Measurements from ENCODE around the gene MAP3K20. TPM values are rescaled to one million over a fixed set of nuclear protein-coding genes. Genes with fewer than 3 reads are reported as not detected.

The MAP3K20 gene
- total and polyA plus RNA-seq, 10 of the 15 experiments (the other 5 are each of a cell fraction or from before 2014, with no cell fraction given): 0.04 to 5.6 (median 2.3) TPM

- H2AFZ ChIP-seq (ENCODE audit: control insufficient read depth, low read depth, low read length): no peak overlapping the region
- no peak overlapping the region for H3K9ac ChIP-seq (ENCODE audit: control insufficient read depth, insufficient read depth, low read length)
- ChIA-PET POLR2A (no interaction called here), RAD21 (ENCODE audit: unreplicated experiment) (no interaction called here), CTCF (interaction anchor here (1.2 to 2.6 kb wide), 2 partner anchors 16 to 188 kb away, joined by 3 to 17 read pairs; no protein-coding TSS in a partner anchor), SMC1A (ENCODE audit: uncharacterized antibody, unreplicated experiment) (interaction anchor here (1.0 kb wide), 1 partner anchor 188 kb away, joined by 3 read pairs; no protein-coding TSS in a partner anchor)
- H3K27me3 ChIP-seq (replicated peaks in 1 of 2; ENCODE audit: control insufficient read depth in 2 of 2, insufficient read depth in 2 of 2, low read length in 1 of 2): no peaks in the 10 kb centered on the region; a peak in 1 of 4 replicates
- H3K4me1 ChIP-seq (ENCODE audit: control insufficient read depth, insufficient read depth, low read length): no peaks in the 10 kb centered on the region
- FAIRE-seq (no peak), ATAC-seq (no peak), DNase-seq (ENCODE audit: low read depth, low spot score) (no peak)
- no peaks in the 10 kb centered on the region for H3K79me2 ChIP-seq (ENCODE audit: control insufficient read depth, insufficient read depth, low read length)
- no peak overlapping the region for H3K4me2 ChIP-seq (ENCODE audit: control insufficient read depth, insufficient read depth)
- TF ChIP-seq ZNF384 (IDR thresholded peaks at IDR 0.05; ENCODE audit: borderline replicate concordance, low read depth, low read length) (no peak), ASH2L (IDR thresholded peaks at IDR 0.05; ENCODE audit: borderline replicate concordance, low read depth) (no peak)
- no peak overlapping the region for H3K4me3 ChIP-seq
- H4K20me1 ChIP-seq (ENCODE audit: control insufficient read depth, insufficient read depth): no peaks in the 10 kb centered on the region
- WGBS (ENCODE audit: insufficient coverage, insufficient replicate concordance, low lambda C conversion rate, missing lambda C conversion rate): 94% methylated on average over 4 of the region's 4 CpGs
- in situ Hi-C loops (cut with MboI): no loop called here
- intact Hi-C loops (cut with micrococcal nuclease; ENCODE audit: unreplicated experiment): no loop called here
- no peaks in the 10 kb centered on the region for H3K36me3 ChIP-seq (ENCODE audit: control insufficient read depth in 2 of 2, insufficient read depth in 2 of 2, low read length in 1 of 2)
- H3K27ac ChIP-seq (ENCODE audit: control insufficient read depth, insufficient read depth): no peak overlapping the region
- no peaks in the 10 kb centered on the region for H3K9me3 ChIP-seq (replicated peaks; ENCODE audit: control insufficient read depth, insufficient read depth, low read length)
- no TSS peak for BruUV-seq (replicated peaks)
Measured at GRCh38 chr2:173215316-173215715, 139.7 kb downstream of the MAP3K20 start.

DNA sequence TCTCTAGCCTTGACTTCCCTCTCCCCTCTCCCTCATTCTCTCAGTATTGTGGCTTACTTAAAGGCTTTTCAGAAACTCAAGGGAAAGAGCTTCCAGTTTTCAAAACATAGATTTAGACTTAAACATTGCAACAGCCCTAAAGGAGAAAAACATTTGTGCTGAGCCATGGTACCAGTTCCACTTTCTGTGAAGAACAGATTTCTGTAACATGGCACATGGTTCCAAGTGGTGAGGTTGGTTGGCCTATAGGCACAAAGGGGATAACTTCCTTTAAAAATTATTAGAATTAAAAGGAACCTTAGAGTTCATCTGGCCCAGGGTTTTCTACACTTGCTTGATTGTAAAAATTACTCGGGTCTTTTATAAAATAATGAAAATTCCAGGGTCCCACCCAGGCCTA is 140.4 kb downstream of the MAP3K20 start:
- no peaks in the 10 kb centered on the region for H3K36me3 ChIP-seq (ENCODE audit: control insufficient read depth in 2 of 2, insufficient read depth in 2 of 2, low read length in 1 of 2)
- POLR2A ChIA-PET: no interaction called here
- in situ Hi-C loops (cut with MboI) (no loop called here), intact Hi-C loops (cut with micrococcal nuclease; ENCODE audit: unreplicated experiment) (no loop called here)
- BruUV-seq (replicated peaks): no TSS peak
- no peak overlapping the region for H3K27ac ChIP-seq (ENCODE audit: control insufficient read depth, insufficient read depth)
- H4K20me1 ChIP-seq (ENCODE audit: control insufficient read depth, insufficient read depth): no peaks in the 10 kb centered on the region
- H3K4me2 ChIP-seq (ENCODE audit: control insufficient read depth, insufficient read depth): no peak overlapping the region
- RAD21 ChIA-PET (ENCODE audit: unreplicated experiment): no interaction called here
- no peak overlapping the region for H3K4me3 ChIP-seq
- H3K9me3 ChIP-seq (replicated peaks; ENCODE audit: control insufficient read depth, insufficient read depth, low read length): no peaks in the 10 kb centered on the region
- SMC1A ChIA-PET (ENCODE audit: uncharacterized antibody, unreplicated experiment): interaction anchor here (0.8 kb wide), 1 partner anchor 12 kb away, joined by 4 read pairs; no protein-coding TSS in a partner anchor
- ATAC-seq (no peak), FAIRE-seq (no peak), DNase-seq (ENCODE audit: low read depth, low spot score) (no peak)
- no peaks in the 10 kb centered on the region; a peak in 1 of 4 replicates for H3K27me3 ChIP-seq (replicated peaks in 1 of 2; ENCODE audit: control insufficient read depth in 2 of 2, insufficient read depth in 2 of 2, low read length in 1 of 2)
- H3K9ac ChIP-seq (ENCODE audit: control insufficient read depth, insufficient read depth, low read length): no peak overlapping the region
- no peak overlapping the region for H2AFZ ChIP-seq (ENCODE audit: control insufficient read depth, low read depth, low read length)
- CTCF ChIA-PET: interaction anchor here (1.2 to 2.2 kb wide), 3 partner anchors 16 to 233 kb away, joined by 3 to 10 read pairs (median 6); no protein-coding TSS in a partner anchor
- WGBS (ENCODE audit: insufficient coverage, insufficient replicate concordance, low lambda C conversion rate, missing lambda C conversion rate): 100% methylated on average over 1 of the region's 1 CpG
- no peaks in the 10 kb centered on the region for H3K4me1 ChIP-seq (ENCODE audit: control insufficient read depth, insufficient read depth, low read length)
- no peaks in the 10 kb centered on the region for H3K79me2 ChIP-seq (ENCODE audit: control insufficient read depth, insufficient read depth, low read length)
- TF ChIP-seq POU2F2 (IDR thresholded peaks at IDR 0.05; ENCODE audit: borderline replicate concordance, low read depth, low read length) (no peak), HDGF (IDR thresholded peaks at IDR 0.05) (no peak), BCL3 (IDR thresholded peaks at IDR 0.05; ENCODE audit: borderline replicate concordance, insufficient read depth, low read depth, low read length, poor library complexity, severe bottlenecking) (no peak), ZZZ3 (IDR thresholded peaks at IDR 0.05; ENCODE audit: control insufficient read depth, insufficient read length, low read depth) (no peak), HDAC2 (IDR thresholded peaks at IDR 0.05) (no peak), NFXL1 (IDR thresholded peaks at IDR 0.05; ENCODE audit: borderline replicate concordance) (no peak), PAX8 (IDR thresholded peaks at IDR 0.05) (no peak), RAD21 (IDR thresholded peaks at IDR 0.05; ENCODE audit: insufficient read depth, low read depth, low read length) (no peak), CBX3 (IDR thresholded peaks at IDR 0.05; ENCODE audit: borderline replicate concordance, low read depth) (no peak), SKIL (IDR thresholded peaks at IDR 0.05; ENCODE audit: low read depth, poor library complexity, severe bottlenecking) (no peak), STAT1 (conservative IDR thresholded peaks at IDR 0.05) (no peak), FOS (IDR thresholded peaks at IDR 0.05; ENCODE audit: borderline replicate concordance, extremely low read depth, insufficient read length) (no peak), ZNF207 (IDR thresholded peaks at IDR 0.05; ENCODE audit: borderline replicate concordance) (no peak), TCF12 (IDR thresholded peaks at IDR 0.05; ENCODE audit: low read depth, low read length) (no peak)
